Lung (tissue), 12 donors: ENCODE results near the gene KCND2. TPM values are rescaled to one million over a fixed set of nuclear protein-coding genes. Genes with fewer than 3 reads are reported as not detected.

Experiments
- ATAC-seq: fragments of 200-7000 bp; cut with Tn5 transposase; one replicate; pipeline ENCODE4 v1.9.1; 2020; ENCODE audit warnings: moderate number of reproducible peaks; ENCODE audit not compliant: insufficient read depth, low FRiP score
- DNase-seq, 3 donors: peaks; one replicate each; pipeline ENCODE4 v3.0.0-alpha.2; 2013 to 2017
- H3K27ac ChIP-seq, 2 donors: one replicate each; pipeline ENCODE4 v1.5.1; 2013; ENCODE audit warnings: mild to moderate bottlenecking in 2 of 2, moderate library complexity in 2 of 2, control low read depth in 1 of 2, inconsistent platforms in 1 of 2, low read depth in 1 of 2, low read length in 1 of 2
- H3K27me3 ChIP-seq, 3 donors: one replicate each; pipeline ENCODE4 v1.5.1; 2013; ENCODE audit warnings: low read length in 2 of 3; ENCODE audit not compliant: control insufficient read depth in 3 of 3, insufficient read depth in 3 of 3
- H3K36me3 ChIP-seq, 4 donors: one replicate each; pipeline ENCODE4 v1.5.1; 2013; ENCODE audit warnings: low read length in 4 of 4, mild to moderate bottlenecking in 1 of 4, moderate library complexity in 1 of 4; ENCODE audit not compliant: control insufficient read depth in 4 of 4, insufficient read depth in 4 of 4
- H3K4me1 ChIP-seq, 5 donors: one replicate each; pipeline ENCODE4 v1.5.1; 2013; ENCODE audit warnings: low read length in 5 of 5, mild to moderate bottlenecking in 2 of 5, moderate library complexity in 1 of 5; ENCODE audit not compliant: control insufficient read depth in 5 of 5, insufficient read depth in 5 of 5
- H3K4me3 ChIP-seq: one replicate; pipeline ENCODE4 v1.5.1; 2013; ENCODE audit warnings: mild to moderate bottlenecking, control low read depth, moderate library complexity
- H3K9ac ChIP-seq, 2 donors: one replicate each; pipeline ENCODE4 v1.5.1; 2013; ENCODE audit warnings: low read length in 2 of 2, control low read depth in 1 of 2; ENCODE audit not compliant: insufficient read depth in 1 of 2
- H3K9me3 ChIP-seq, 4 donors: one replicate each; pipeline ENCODE4 v1.5.1; 2013; ENCODE audit warnings: low read length in 3 of 4, mild to moderate bottlenecking in 1 of 4, moderate library complexity in 1 of 4; ENCODE audit not compliant: control insufficient read depth in 4 of 4, insufficient read depth in 3 of 4
- WGBS, 2 donors: extraction: QIAGEN DNeasy Blood & Tissue Kit; methylation state at CpG; one replicate each; pipeline ENCODE4 v1.1.7; 2013; 5-methylcytosine and 5-hydroxymethylcytosine counted together
- polyA plus RNA-seq, 2 donors: library from polyadenylated mRNA; stranded (reverse); fragments of 200-250 nt; gene quantifications; one replicate each; pipeline ENCODE4 v1.2.1, GENCODE V29; 2013
- total RNA-seq, 2 donors: library from RNA; depleted of rRNA in 1 of 2; stranded (reverse); fragments of >200 nt in 1 of 2; gene quantifications; one replicate each; pipeline ENCODE4 v1.2.1, GENCODE V29; 2014 to 2021
- TF ChIP-seq, protein P1 (sequence below): IDR thresholded peaks from 2 replicates; pipeline ENCODE4 v1.5.1; 2012; ENCODE audit warnings: mild to moderate bottlenecking; ENCODE audit errors: control extremely low read depth, extremely low read depth
- donor health status: control.
- donor health status: control.
- donor health status: Bipolar disorder and iron deficiency.
- donor health status: healthy.
- donor health status: DM: yes; HTN: yes; CAD: no.

KCND2 gene
- total and polyA plus RNA-seq, 4 donors: 0.03 to 1.1 (median 0.10) TPM

DNA sequence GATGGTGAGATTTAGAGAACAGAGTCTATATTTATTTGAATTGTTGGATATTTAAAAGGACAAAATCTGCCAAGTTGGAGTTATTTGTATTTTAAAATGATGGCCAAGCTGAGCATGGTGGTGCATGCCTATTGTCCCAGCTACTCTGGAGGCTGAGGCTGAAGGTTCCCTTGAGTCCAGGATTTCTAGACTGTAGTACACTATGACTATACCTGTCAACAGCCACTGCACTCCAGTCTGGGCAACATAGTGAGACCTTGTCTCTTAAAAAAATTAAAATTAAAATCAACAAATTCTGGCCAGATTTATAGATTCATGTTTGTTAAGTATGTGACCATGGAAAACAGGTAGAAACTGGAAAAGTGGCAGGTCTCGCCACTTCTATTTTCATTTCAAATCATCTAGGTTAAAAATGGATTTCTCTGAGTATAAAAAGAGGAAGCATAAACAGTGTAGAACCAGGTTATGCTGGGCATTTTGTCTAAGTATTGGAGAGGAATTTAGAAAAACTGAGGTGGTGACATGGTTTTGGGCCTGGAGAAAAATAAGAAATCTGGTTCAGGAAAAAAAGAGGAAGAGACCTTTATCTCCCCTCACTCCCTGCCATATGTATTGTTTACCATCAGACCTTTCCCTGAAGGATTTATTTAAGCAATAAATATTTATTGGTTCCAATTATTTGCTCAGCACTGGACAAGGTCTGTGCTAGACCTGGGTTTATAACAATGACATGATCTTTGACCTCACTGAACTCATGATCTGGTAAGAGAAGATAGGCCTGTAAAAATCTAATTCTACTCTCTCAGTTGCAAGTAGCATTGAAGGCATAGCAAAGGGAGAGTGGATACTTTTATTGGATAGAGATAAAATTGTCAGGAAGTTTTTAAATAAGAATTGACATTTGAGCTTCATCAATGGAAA is 450.8 kb downstream of the KCND2 start:
- TF ChIP-seq, protein P1, sequence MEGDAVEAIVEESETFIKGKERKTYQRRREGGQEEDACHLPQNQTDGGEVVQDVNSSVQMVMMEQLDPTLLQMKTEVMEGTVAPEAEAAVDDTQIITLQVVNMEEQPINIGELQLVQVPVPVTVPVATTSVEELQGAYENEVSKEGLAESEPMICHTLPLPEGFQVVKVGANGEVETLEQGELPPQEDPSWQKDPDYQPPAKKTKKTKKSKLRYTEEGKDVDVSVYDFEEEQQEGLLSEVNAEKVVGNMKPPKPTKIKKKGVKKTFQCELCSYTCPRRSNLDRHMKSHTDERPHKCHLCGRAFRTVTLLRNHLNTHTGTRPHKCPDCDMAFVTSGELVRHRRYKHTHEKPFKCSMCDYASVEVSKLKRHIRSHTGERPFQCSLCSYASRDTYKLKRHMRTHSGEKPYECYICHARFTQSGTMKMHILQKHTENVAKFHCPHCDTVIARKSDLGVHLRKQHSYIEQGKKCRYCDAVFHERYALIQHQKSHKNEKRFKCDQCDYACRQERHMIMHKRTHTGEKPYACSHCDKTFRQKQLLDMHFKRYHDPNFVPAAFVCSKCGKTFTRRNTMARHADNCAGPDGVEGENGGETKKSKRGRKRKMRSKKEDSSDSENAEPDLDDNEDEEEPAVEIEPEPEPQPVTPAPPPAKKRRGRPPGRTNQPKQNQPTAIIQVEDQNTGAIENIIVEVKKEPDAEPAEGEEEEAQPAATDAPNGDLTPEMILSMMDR: no peak
- 91 to 97% methylated on average over 1 of the region's 1 CpG for WGBS, 2 donors

DNA sequence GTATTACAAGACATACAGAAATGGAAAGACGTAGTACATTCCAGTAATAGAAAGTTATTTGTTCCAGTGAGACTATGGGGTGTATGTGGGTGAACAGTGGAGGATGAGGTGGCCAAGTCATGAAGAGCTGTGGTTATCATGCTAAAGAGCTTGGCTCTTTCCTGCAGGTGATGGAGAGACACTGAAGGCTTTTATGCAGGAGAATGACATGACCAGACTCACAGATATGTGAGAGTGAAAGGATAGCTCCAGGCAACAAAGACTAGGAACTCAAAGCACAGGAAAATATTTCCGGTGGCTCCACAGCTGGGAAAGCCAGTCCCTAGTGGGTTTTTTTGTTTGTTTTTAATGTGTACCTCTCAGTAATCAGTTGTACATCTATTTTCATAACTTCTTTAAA is 451.5 kb downstream of the KCND2 start:
- TF ChIP-seq, protein P1: no peak
- Histone ChIP-seq H3K36me3 (no peaks in the 10 kb centered on the region), H3K4me3 (no peak overlapping the region), H3K9ac (no peak overlapping the region), H3K27me3 (no peaks in the 10 kb centered on the region), H3K9me3 (no peaks in the 10 kb centered on the region), H3K27ac (no peak overlapping the region), H3K4me1 (no peaks in the 10 kb centered on the region)
- DNase-seq (no peak), ATAC-seq (no peak)
- WGBS, 2 donors: 84 to 92% methylated on average over 2 of the region's 2 CpGs

More for the DNA sequence above, 450.8 kb downstream of the KCND2 start:
- H3K27me3 ChIP-seq: no peaks in the 10 kb centered on the region
- H3K9ac ChIP-seq: no peak overlapping the region
- DNase-seq: no peak
- H3K4me3 ChIP-seq: no peak overlapping the region
- H3K36me3 ChIP-seq: no peaks in the 10 kb centered on the region
- no peaks in the 10 kb centered on the region for H3K9me3 ChIP-seq
- H3K4me1 ChIP-seq: no peaks in the 10 kb centered on the region
- ATAC-seq: no peak
- no peak overlapping the region for H3K27ac ChIP-seq

DNA sequence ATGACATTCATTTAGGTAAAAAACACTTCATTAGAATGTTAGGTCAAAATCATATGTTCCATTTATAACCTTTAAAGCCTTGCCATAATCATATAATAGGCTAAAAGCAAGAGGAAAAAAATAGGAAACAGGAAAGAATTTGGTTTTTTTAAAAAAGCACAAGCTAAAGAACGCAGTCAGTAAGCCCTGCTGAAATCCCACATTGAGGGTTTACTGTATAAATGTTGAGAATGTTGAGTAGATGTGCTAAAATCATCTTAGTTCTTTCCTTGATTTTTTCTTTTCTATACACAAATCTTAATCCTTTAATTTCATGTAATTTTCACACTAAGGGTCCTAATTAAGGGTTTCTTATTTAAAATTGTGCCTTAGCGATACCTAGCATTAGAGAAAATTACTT is 452.0 kb downstream of the KCND2 start:
- ATAC-seq: no peak
- TF ChIP-seq, protein P1: no peak
- no peaks in the 10 kb centered on the region for H3K4me1 ChIP-seq
- H3K4me3 ChIP-seq: no peak overlapping the region
- no peak for DNase-seq
- no peaks in the 10 kb centered on the region for H3K9me3 ChIP-seq
- 67% methylated on average over 2 of the region's 2 CpGs for WGBS, 2 donors
- H3K27me3 ChIP-seq: no peaks in the 10 kb centered on the region
- no peak overlapping the region for H3K9ac ChIP-seq
- H3K36me3 ChIP-seq: no peaks in the 10 kb centered on the region
- no peak overlapping the region for H3K27ac ChIP-seq
